HG02798 (cell line): Measurements from ENCODE around the gene ETV5.
"Not testable (repeated sequence)": the region's sequence is repeated elsewhere in the genome, so short reads cannot be mapped to it uniquely, and the experiment has no call there.

Source experiments
- ATAC-seq: cut with Tn5 transposase; IDR thresholded peaks from one replicate; pipeline ENCODE4 v1.9.1; 2021; ENCODE audit warnings: mild to moderate bottlenecking; ENCODE audit not compliant: unreplicated experiment, poor library complexity

The ETV5 gene

DNA sequence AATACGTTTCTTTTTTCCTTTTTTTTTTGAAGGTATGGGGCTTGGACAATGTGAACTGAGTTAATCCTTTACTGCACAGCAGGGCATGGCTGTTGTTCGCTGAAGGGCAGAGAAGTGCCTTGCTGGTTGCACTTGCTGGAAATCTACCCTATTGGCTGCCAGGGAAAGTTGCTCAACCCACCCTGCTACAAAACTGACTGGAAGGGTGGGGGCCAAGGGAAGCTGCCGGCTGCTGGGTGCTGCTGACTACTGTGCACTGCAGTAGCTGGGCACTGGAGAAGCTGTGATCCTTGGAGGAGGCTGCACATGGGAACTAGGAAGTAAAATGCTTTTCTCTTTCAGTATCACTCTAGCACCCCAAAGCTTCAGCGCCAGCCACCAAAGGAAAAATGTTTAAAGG lies 70.5 kb downstream of the ETV5 start:
- ATAC-seq = no peak

DNA sequence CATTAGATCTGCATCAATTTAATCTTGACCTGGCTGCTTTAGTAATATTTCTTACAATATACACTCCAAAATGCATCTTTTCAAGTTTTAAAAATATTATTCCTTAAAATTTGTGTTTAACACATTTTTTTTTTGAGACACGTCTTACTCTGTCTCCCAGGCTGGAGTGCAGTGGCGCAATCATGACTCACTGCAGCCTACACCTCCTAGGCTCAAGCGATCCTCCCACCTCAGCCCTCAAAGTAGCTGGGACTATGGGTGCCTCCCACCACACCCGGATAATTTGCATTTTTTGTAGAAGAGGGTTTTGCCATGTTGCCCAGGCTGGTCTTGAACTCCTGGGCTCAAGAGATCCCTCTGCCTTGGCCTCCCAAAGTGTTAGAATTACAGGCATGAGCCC lies 73.6 kb downstream of the ETV5 start:
- ATAC-seq = no peak

DNA sequence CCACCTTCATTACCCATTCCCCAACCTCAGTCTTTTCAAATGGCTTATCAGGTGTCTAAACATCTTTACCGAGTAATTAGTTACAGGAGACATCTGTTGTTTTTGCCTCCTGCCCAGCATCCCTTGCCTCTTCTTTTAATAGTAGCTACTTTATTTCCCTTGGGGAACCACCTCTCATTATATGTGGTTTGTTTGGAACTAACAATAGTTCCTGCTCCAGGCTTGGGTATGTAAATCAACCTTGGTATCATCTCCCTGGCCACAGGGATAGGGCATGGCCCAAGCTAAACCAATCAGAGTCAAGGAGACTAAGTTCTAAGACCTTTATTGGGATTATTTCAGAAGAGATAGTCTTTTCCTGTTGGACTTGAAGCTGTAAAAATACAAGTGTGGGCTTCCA lies 76.6 kb downstream of the ETV5 start:
- no peak for ATAC-seq

DNA sequence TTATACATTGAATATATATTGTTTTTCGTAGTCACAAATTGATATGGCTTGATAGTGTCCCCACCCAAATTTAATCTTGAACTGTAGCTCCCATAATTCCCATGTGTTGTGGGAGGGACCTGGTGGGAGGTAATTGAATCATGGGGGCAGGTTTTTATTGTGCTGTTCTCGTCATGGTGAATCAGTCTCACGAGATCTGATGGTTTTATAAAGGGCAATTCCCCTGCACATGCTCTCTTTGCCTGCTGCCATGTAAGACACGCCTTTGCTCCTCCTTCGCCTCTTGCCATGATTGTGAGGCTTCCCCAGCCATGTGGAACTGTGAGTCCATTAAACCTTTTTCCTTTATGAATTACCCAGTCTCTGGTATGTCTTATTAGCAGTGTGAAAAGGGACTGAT lies 82.9 kb downstream of the ETV5 start:
- ATAC-seq = not testable (repeated sequence)

DNA sequence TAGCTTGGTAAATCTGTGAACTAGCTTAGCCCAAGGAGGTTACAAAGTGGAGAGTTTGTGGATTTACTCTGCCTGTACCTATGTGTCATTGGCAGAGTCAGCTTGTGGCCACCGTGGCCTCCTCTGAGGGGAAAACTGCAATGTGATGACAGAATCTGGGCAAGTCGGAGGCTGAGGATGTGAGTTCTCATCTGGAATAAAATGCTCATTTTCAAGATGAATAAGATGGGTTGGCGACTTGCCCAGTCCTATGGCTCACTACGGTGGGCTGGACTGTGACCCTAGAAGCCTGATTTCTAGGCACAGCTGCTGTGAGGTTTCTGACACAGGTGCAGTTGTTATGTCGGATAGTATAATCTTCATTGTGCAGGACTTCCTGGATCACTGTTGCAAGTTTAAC lies 83.7 kb downstream of the ETV5 start:
- ATAC-seq = no peak

DNA sequence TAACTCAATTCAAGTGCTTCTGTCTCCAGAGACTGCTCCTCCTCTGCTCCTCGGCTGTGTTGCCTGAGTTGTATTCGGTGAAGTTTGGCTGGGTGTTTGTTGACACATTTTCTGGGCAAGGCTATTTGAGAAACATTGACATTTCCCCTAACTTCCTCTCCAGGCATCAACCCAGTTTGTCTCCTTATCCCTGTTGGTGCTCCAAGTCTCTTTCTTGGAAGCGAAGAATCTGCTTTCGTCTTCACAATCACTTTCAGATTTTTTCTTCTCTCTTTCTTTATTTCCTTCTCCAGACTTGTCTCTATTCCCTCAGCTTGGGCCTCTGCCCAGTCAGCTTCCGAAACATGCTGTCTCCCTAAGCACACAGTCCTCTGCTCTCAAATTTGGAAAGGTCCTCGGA lies 84.7 kb downstream of the ETV5 start:
- ATAC-seq = no peak

DNA sequence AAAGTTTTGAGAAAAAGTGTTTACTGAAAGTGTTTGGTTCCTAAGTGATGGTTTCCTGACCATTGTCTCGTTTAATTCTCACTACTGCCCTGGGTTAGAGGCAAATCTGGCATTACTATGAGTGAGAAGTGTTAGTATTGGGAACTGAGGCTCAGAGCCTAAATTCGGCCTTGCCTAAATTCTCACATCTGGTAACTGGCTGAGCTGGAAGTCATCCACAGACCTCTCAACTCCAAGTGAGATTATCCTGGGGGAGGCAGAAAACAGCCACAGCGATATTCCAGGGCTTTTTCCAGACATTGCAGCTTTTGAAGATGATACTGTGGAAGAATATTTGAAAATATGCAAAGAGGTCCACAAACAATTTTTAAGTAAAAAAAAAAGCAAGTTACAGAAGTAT lies 86.0 kb downstream of the ETV5 start:
- ATAC-seq = no peak

DNA sequence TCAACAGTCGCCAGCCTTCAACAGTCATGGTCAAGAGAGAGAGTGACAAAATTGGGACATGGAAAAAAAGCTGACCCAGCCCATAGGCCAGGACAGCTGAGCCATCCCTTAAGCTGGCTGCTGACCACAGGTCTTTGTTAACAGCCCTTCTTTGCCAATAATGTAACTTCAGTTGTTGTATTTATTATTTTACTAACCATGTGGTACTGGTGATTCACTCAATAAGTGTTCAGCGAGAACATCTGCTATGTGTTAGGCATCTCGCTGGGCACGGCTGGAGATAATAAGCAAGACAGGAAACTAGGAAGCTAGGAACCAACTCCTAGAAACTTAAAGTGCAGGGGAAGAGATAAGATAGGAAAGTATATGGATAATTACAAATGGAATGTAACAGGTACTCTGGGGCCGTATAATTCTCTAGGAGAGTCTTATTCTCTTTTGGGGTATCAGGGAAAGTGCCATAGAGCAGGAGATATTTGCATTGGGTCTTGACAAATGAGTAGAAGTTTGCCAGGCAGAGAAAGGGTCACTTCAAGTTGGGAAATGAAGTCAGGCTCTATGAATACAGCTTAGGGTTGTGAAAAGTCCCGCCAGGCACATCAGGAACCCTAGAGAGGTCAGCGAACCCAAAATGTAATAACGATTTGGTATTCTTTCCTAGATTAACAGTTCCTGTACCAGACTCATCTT lies 87.1 kb downstream of the ETV5 start:
- ATAC-seq = no peak

DNA sequence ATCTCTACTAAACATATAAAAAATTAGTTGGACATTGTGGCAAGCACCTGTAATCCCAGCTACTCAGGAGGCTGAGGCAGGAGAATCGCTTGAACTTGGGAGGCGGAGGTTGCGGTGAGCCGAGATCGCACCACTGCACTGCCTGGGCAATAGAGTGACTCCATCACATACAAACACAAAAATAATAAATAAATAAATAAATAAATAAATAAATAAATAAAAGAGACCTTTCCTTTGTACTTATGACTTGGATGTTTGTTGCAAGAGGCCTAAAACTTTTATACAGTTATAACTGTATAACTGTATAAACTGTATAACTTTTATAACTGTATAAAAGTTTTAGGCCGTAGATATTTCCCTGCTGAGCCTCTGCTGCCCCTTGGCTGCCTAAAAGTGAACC lies 87.6 kb downstream of the ETV5 start:
- ATAC-seq = not testable (repeated sequence)

DNA sequence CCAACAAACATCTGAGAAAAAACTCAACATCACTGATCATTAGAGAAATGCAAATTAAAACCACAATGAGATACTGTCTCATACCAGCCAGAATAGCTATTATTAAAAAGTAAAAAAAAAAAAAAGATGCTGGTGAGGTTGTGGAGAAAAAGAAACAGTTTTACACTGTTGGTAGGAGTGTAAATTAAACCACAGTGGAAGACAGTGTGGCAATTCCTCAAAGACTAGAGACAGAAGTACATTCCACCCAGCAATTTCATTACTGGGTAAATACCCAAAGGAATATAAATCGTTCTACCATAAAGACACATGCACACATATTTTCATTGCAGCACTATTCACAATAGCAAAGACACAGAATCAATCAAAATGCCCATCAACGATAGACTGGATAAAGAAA lies 89.6 kb downstream of the ETV5 start:
- ATAC-seq = not testable (repeated sequence)

DNA sequence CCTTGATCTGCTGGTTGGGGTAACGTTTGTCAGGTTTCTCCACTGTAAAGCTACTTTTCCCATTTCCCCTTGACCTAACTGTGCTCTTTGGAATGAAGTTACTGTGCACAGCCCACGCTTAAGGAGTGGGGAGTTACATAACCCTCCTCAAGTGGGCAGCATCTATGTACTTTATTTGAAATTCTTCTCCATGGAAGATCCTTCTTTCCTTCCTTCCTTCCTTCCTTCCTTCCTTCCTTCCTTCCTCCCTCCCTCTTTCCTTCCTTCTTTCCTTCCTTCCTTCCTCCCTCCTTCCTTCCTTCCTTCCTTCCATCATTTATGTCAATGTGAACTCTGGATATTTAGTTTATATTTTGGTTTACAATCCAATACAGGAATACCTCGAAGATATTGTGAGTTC lies 94.0 kb downstream of the ETV5 start:
- no peak for ATAC-seq

DNA sequence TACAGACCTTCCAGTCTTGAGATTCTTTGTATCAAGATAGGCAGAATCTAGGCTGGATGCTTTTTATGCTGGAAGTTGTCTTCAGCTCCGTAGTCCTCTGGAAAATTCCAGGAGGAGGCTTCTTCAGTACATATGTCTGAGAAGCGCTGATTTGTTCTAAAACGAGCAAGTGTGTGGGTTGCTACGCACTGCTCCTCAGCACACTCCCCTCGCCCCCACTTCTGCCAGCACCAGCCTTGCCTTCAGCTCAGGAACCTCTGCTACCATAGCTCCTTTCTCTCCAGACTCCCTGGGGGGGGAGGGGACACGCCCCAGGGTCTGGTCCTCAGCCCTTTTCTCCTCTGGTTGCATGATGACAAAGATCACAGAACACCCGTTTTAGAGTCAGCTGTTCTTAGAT lies 95.6 kb downstream of the ETV5 start:
- ATAC-seq = no peak

DNA sequence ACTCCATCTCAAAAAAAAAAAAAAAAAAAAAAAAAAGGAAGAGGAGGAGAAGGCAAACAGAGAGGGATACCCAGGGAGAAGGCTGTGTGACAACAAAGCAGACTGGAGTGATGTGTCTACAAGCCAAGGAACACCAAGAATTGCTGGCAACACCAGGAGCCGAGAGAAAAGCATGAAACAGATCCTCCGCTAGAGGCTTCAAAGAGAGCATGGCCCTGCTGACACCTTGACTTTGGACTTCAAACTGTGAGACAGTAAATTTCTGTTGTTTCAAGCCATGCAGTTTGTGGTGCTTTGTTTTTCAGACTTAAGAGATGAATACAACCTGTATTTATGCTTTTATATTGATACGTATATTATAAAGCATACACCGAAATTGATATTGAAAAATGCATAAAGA lies 96.8 kb downstream of the ETV5 start:
- no peak for ATAC-seq

DNA sequence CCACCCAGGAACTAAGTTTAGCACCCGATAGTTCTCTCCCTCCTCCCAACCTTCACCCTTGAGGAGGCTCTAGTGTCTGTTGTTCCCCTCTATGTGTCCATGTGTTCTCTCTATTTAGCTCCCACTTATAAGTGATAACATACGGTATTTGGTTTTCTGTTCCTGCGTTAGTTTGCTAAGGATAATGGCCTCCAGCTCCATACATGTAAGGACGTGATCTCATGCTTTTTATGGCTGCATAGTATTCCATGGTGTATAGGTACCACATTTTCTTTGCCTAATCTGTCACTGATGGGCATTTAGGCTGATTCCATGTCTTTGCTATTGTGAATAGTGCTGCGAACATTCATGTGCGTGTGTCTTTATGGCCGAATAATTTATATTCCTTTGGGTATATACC lies 104.2 kb downstream of the ETV5 start:
- no peak for ATAC-seq

DNA sequence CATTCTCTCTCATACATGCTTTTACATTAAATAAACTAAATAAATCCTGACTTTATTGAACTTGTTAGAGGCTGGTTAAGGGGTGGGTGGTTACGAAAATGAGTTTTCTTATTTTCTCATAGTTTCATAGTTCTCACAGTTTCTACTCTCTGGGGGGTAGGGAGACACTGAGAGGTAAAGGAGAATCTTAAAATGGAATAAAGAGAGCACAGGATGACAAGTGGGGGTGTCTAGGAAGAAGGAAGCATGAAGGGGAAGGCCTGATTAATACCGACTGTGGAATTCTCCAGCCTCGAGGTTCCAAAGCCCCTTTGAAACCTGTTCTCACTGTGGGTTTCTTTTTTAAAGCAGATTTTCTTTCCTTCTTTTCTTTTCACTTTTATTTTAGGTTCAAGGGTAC lies 104.7 kb downstream of the ETV5 start:
- ATAC-seq = no peak

DNA sequence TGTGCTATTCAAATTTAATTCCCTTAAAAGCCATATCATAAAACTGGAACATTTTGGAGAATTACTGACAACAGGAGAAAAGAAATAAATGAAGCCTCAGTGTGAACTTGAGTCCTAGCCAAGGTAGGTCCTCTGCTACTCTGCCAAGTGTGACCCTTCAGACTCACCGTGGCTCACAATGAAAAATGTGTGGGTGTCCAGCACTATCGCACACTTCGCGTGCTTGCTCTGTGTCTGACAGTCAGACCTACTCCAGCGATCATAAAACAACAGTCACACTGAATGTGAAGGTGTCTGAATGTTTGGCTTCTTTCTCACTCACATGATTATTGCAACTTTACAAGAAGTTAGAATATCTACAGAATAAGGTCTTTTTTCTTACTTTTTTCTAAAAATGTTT lies 105.3 kb downstream of the ETV5 start:
- no peak for ATAC-seq

DNA sequence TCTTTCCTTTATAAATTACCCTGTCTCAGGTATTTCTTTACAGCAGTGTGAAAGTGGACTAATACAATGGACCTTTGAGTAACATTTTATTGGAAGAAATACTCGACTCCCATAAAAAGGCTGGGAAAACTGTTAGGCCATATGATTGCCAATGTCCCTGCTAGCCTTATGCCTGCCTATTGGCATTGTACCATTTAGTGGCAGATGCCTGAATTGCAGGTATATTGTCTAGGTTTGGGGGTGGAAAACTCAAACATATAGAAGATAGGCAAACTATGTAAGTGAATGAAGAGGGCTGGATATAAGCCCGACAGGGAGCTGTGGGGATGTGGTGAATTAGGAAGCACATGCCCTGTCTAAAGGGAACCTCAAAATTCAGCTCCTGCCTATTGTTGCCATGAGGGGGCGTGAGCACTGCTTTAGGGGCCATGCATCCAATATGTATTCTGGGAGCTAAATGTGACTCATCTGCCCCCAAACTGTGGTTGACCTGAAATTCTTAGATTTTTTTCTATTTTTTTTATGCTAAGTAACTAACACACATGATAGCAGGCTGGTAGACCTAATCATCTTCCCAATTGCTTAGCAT lies 105.9 kb downstream of the ETV5 start:
- ATAC-seq = no peak

DNA sequence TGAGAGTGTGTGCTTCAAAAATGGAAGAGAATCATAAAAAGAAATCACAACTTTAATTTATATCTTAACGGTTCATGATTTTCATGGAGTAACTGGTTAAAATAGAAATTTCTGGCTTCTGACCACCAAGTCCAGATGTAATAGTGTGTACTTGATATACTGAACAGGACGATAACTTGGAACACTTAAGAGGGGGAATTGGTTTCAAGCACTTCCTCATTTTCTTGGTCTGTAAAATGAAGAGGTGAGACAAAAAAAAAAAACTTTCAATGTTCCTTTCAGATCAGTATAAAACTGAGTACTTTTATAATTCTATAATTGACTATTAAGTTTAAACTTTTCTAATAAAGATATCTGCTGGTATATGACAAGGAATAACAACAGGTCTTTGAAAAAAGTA lies 107.0 kb downstream of the ETV5 start:
- no peak for ATAC-seq

DNA sequence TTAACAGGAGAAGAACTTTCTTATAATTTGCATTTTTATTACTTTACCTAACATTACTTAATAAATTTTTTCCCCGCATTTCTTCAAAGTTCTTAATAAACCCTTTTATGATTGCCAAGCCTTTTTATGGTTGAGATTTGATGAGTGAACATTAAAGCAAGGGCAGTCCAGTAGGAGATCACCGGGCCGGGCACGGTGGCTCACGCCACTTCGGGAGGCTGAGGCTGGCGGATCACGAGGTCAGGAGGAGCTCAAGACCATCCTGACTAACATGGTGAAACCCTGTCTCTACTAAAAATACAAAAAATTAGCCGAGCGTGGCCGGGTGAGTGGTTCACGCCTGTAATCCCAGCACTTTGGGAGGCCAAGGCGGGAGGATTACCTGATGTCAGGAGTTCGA lies 109.7 kb downstream of the ETV5 start:
- ATAC-seq = no peak

DNA sequence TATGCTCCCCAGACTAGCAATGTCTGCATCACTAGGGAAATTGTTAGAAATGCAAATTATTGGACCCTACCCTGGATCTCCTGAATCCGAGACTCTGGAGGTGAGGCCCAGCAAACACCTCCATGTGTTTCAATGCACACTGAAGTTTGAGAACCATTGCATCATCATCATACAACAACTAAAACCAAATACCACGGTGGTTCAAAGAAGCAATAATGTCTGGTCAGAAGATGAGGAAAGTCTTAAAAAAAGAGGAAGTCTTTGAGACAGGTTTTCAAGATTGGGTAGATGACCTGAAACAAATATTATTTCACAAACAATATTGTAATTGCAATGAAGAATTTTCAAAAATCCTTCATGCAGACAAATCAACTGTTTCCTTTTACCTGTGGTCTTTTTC lies 110.8 kb downstream of the ETV5 start:
- ATAC-seq = no peak

DNA sequence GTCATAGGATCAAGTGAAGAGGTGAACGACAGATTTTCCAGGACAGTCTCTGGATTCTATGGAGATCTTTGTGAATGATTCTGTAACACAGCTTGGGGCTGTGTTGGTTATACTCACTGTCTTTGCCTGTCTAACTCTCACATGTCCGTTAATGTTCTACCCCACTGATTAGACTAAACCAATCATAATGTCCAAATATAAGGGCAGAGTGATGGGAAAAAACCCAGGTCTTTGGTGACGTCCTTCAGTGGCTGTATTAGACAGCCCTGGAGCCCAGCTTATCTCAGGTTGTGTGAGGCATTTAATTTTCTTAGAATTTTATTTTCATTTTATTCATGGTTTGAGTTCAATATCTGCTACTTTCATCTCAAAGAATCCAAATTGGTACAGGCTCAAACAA lies 111.8 kb downstream of the ETV5 start:
- ATAC-seq = no peak
